Adrenal gland (tissue), 12 donors: ENCODE measurements around the gene PCDHGC5. TPM values are rescaled to one million over a fixed set of nuclear protein-coding genes. Genes with fewer than 3 reads are reported as not detected.

Experiments
- DNase-seq, 7 donors: peaks; one replicate each; pipeline ENCODE4 v3.0.0-alpha.2; 2019 to 2020
- H3K27ac ChIP-seq, 5 donors: fragments of 200-600 bp; sonication (generic) in 4 of 5; 1 replicate in 3 of 5; 2 replicates in 2 of 5; pipeline versions ENCODE4 v1.5.1 to v1.8.0; 2016 to 2020; ENCODE audit warnings: mild to moderate bottlenecking in 1 of 5
- H3K27me3 ChIP-seq: fragments of 200-600 bp; 2 replicates; pipeline ENCODE4 v1.8.0; 2021
- H3K36me3 ChIP-seq, 2 donors: fragments of 200-600 bp; replicated peaks in 1 of 2; 1 replicate in 1 of 2; 2 replicates in 1 of 2; pipeline versions ENCODE4 v1.5.1 to v1.8.0; 2018 to 2022
- H3K4me1 ChIP-seq, 2 donors: fragments of 200-600 bp; replicated peaks in 1 of 2; 1 replicate in 1 of 2; 2 replicates in 1 of 2; pipeline versions ENCODE4 v1.5.1 to v1.8.0; 2018 to 2021
- H3K4me3 ChIP-seq, 4 donors: fragments of 200-600 bp; sonication (generic) in 3 of 4; one replicate each; pipeline ENCODE4 v1.5.1; 2016 to 2018
- H3K9me3 ChIP-seq, 3 donors: fragments of 200-600 bp; sonication (generic) in 1 of 3; replicated peaks in 1 of 3; 1 replicate in 2 of 3; 2 replicates in 1 of 3; pipeline versions ENCODE4 v1.5.1 to v1.8.0; 2016 to 2021
- CTCF ChIP-seq, 6 experiments: fragments of 450-650 bp in 4 of 6; fragments of 200-600 bp in 2 of 6; sonication (generic) in 1 of 6; IDR thresholded peaks; 1 replicate in 5 of 6; 2 replicates in 1 of 6; pipeline versions ENCODE4 v1.5.1 to v1.8.0; 2016 to 2021; ENCODE audit warnings: antibody characterized with exemption in 6 of 6, mild to moderate bottlenecking in 2 of 6, moderate library complexity in 1 of 6
- POLR2A ChIP-seq, 2 donors: fragments of 450-650 bp; IDR thresholded peaks; one replicate each; pipeline ENCODE4 v1.6.1; 2017; ENCODE audit warnings: antibody characterized with exemption in 2 of 2, mild to moderate bottlenecking in 2 of 2, moderate library complexity in 1 of 2
- WGBS, 4 donors: extraction: QIAGEN DNeasy Blood & Tissue Kit in 2 of 4; methylation state at CpG; one replicate each; pipeline versions ENCODE4 v1.1.5 to v1.1.7; 2013 to 2017; 5-methylcytosine and 5-hydroxymethylcytosine counted together
- intact Hi-C, 2 donors: fragments of 100-400 bp; cut with DNase I; formaldehyde crosslinking; loops; one replicate each; pipeline versions ENCODE4 v1.14.1 to v1.15.0; 2022 to 2023
- polyA plus RNA-seq, 3 donors: library from polyadenylated mRNA; stranded (reverse); fragments of 200-250 nt in 2 of 3; fragments of 350-450 nt in 1 of 3; fragmentation: Illumina TruSeq in 1 of 3; extraction: RNeasy Lipid Tissue Mini Kit (QIAGEN cat#74804) in 1 of 3; gene quantifications; one replicate each; pipeline ENCODE4 v1.2.3, GENCODE V29; 2013 to 2014
- total RNA-seq, 9 donors: library from RNA; depleted of rRNA in 4 of 9; stranded (reverse); fragments of >200 nt in 4 of 9; fragments of 120-200 nt in 1 of 9; fragmentation: NEBNext Ultra II Directional in 1 of 9; extraction: Animal tissue kit (Norgen Biotek cat#: 25700) in 1 of 9; gene quantifications; one replicate each; pipeline versions ENCODE4 v1.1.0 to v1.2.4, GENCODE V29; 2013 to 2023
- donor health status: healthy with polysubstance abuse.
- donor health status: Bipolar disorder and iron deficiency.
- donor health status: DM: yes; HTN: yes; CAD: no.
- donor health status: DM: no; HTN: no; CAD: no.
- donor health status: DM: no; HTN: no; CAD: no.
- donor health status: DM: yes; HTN: yes; CAD: no.

Gene PCDHGC5
- total and polyA plus RNA-seq, 12 donors: 0.10 to 5.2 (median 2.1) TPM

DNA sequence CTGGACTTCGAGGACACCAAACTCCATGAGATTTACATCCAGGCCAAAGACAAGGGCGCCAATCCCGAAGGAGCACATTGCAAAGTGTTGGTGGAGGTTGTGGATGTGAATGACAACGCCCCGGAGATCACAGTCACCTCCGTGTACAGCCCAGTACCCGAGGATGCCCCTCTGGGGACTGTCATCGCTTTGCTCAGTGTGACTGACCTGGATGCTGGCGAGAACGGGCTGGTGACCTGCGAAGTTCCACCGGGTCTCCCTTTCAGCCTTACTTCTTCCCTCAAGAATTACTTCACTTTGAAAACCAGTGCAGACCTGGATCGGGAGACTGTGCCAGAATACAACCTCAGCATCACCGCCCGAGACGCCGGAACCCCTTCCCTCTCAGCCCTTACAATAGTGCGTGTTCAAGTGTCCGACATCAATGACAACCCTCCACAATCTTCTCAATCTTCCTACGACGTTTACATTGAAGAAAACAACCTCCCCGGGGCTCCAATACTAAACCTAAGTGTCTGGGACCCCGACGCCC, 11.8 kb upstream of the PCDHGC5 start:
- no peaks in the 10 kb centered on the region for H3K36me3 ChIP-seq
- intact Hi-C loops: loop anchor here (5.0 kb wide), 1 partner anchor 40 kb away; no protein-coding TSS in a partner anchor
- 39 to 65% (median 43%) methylated on average over 14 to 24 of the region's 24 CpGs for WGBS, 4 donors
- peaks cover 5 to 42% of the 10 kb centered on the region in 2 donors for H3K4me1 ChIP-seq
- no peaks in the 10 kb centered on the region for H3K27me3 ChIP-seq
- no peak for DNase-seq
- no peak for TF ChIP-seq CTCF (IDR thresholded peaks at IDR 0.05)
- no peak for TF ChIP-seq POLR2A (IDR thresholded peaks at IDR 0.05)
- no peaks in the 10 kb centered on the region for H3K9me3 ChIP-seq
- peak overlapping the region in 3 of 5 donors; percentile 71 to 94 (median 89) for H3K27ac ChIP-seq
- H3K4me3 ChIP-seq: peak overlapping the region in 2 of 4 donors; percentile 45 to 88

GRCh38 chr5:141477815-141478214, 11.1 kb upstream of the PCDHGC5 start:
- H3K4me1 ChIP-seq: peaks cover 5 to 42% of the 10 kb centered on the region in 2 donors
- intact Hi-C loops: loop anchor here (1.0 to 5.0 kb wide), 2 partner anchors 9 to 39 kb away; no protein-coding TSS in a partner anchor

GRCh38 chr5:141478321-141478945, 10.4 kb upstream of the PCDHGC5 start:
- Histone ChIP-seq H3K4me3 (peak overlapping the region in 1 of 4 donors; percentile 14), H3K36me3 (no peaks in the 10 kb centered on the region), H3K27ac (no peak overlapping the region), H3K4me1 (peaks cover 5 to 43% of the 10 kb centered on the region in 2 donors), H3K9me3 (no peaks in the 10 kb centered on the region), H3K27me3 (no peaks in the 10 kb centered on the region)
- no peak for DNase-seq
- WGBS, 4 donors: 47 to 61% (median 54%) methylated on average over 15 to 20 of the region's 20 CpGs
- intact Hi-C loops: loop anchor here (1.0 to 5.0 kb wide), 2 partner anchors 9 to 39 kb away; no protein-coding TSS in a partner anchor
- TF ChIP-seq CTCF (IDR thresholded peaks at IDR 0.05) (no peak), POLR2A (IDR thresholded peaks at IDR 0.05) (no peak)

More at GRCh38 chr5:141477815-141478214, 11.1 kb upstream of the PCDHGC5 start:
- no peaks in the 10 kb centered on the region for H3K36me3 ChIP-seq
- no peak for DNase-seq
- 53 to 67% (median 60%) methylated on average over 6 to 13 of the region's 13 CpGs for WGBS, 4 donors
- no peaks in the 10 kb centered on the region for H3K9me3 ChIP-seq
- peak overlapping the region in 1 of 5 donors; percentile 89 for H3K27ac ChIP-seq
- TF ChIP-seq POLR2A (IDR thresholded peaks at IDR 0.05) (no peak), CTCF (IDR thresholded peaks at IDR 0.05) (no peak)
- no peaks in the 10 kb centered on the region for H3K27me3 ChIP-seq
- H3K4me3 ChIP-seq: peak overlapping the region in 1 of 4 donors; percentile 88

- no peak overlapping the region for H3K27ac ChIP-seq
- TF ChIP-seq CTCF (IDR thresholded peaks at IDR 0.05) (no peak), POLR2A (IDR thresholded peaks at IDR 0.05) (no peak)
- DNase-seq: no peak
- H3K4me3 ChIP-seq: no peak overlapping the region
- no peaks in the 10 kb centered on the region for H3K27me3 ChIP-seq
- no peaks in the 10 kb centered on the region for H3K36me3 ChIP-seq
- peaks cover 5 to 56% of the 10 kb centered on the region in 2 donors for H3K4me1 ChIP-seq
- H3K9me3 ChIP-seq: no peaks in the 10 kb centered on the region
- intact Hi-C loops: loop anchor here (5.0 kb wide), 1 partner anchor 38 kb away; no protein-coding TSS in a partner anchor
Observed at GRCh38 chr5:141479776-141480175, 9.1 kb upstream of the PCDHGC5 start.
